ENCODE data around the gene TMC3. TPM values are rescaled to one million over a fixed set of nuclear protein-coding genes. Genes with fewer than 3 reads are reported as not detected.

The TMC3 gene
- total and polyA plus RNA-seq, 2 donors from 2014 or later = not detected

DNA sequence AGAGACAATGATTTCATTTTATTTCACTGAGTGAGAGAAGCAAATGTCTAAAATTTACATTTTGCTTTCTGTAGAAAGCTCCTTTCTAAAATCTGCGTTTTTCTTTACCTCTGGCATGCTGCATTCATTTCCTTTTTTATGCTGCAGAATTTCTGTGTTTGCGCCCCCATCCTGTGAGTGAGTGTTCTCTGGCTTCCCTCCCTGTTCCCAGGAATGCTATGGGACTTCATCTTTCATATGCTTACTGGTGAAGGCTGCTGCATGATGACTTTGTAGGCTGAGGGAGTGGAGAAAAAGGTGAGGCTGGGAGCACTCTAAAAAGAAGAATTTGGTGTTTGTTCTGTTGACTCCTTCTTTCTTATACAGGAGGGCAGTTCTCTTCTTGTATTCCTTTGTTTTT lies 7.7 kb upstream of the TMC3 start:
- no peaks in the 10 kb centered on the region for H3K27me3 ChIP-seq (ENCODE audit: control insufficient read depth, insufficient read depth, low read length)
- no peak overlapping the region for H3K4me3 ChIP-seq (ENCODE audit: low read length in 3 of 3)
- FAIRE-seq (no peak), DNase-seq (no peak)
- no peak overlapping the region for H3K9ac ChIP-seq (ENCODE audit: low read length in 3 of 3)
- H3K9me3 ChIP-seq (ENCODE audit: control insufficient read depth in 2 of 3, insufficient read depth in 1 of 3, low read length in 3 of 3) = no peaks in the 10 kb centered on the region
- no peaks in the 10 kb centered on the region for H3K4me1 ChIP-seq (ENCODE audit: control insufficient read depth in 2 of 3, insufficient read depth in 2 of 3, low read depth in 1 of 3, low read length in 3 of 3)
- intact Hi-C loops (cut with DNase I) = no loop called here
- H3K27ac ChIP-seq (ENCODE audit: low read depth in 2 of 2, low read length in 2 of 2) = no peak overlapping the region
- TF ChIP-seq, protein P1, sequence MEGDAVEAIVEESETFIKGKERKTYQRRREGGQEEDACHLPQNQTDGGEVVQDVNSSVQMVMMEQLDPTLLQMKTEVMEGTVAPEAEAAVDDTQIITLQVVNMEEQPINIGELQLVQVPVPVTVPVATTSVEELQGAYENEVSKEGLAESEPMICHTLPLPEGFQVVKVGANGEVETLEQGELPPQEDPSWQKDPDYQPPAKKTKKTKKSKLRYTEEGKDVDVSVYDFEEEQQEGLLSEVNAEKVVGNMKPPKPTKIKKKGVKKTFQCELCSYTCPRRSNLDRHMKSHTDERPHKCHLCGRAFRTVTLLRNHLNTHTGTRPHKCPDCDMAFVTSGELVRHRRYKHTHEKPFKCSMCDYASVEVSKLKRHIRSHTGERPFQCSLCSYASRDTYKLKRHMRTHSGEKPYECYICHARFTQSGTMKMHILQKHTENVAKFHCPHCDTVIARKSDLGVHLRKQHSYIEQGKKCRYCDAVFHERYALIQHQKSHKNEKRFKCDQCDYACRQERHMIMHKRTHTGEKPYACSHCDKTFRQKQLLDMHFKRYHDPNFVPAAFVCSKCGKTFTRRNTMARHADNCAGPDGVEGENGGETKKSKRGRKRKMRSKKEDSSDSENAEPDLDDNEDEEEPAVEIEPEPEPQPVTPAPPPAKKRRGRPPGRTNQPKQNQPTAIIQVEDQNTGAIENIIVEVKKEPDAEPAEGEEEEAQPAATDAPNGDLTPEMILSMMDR (IDR thresholded peaks at IDR 0.05; ENCODE audit: borderline replicate concordance, extremely low read depth, insufficient read depth) = no peak
- no peaks in the 10 kb centered on the region for H3K36me3 ChIP-seq (ENCODE audit: control insufficient read depth in 2 of 3, insufficient read depth in 3 of 3, low read length in 3 of 3)

DNA sequence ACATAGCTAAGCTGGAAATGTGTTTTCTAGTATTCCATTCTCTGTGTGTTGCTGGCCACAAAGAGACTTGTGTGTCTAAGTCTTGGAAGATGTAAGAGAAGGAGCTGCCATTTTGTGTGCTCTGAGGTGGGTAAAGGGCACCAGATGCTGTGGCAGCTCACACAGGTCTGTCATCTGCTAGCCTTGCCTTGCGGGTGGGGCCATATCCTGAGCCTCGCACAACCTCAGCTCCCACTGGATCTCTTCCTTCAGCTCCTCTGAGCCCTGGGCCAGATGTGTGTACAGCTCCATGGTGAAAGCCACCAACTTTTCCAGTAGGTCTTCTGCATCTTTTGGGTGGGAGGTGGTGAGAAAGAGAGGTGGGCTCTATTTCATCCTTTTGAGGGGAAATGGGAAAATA lies 6.7 kb upstream of the TMC3 start:
- TF ChIP-seq, protein P1 (IDR thresholded peaks at IDR 0.05; ENCODE audit: borderline replicate concordance, extremely low read depth, insufficient read depth) = no peak
- intact Hi-C loops (cut with DNase I) = no loop called here
- Histone ChIP-seq H3K9me3 (ENCODE audit: control insufficient read depth in 2 of 3, insufficient read depth in 1 of 3, low read length in 3 of 3) (no peaks in the 10 kb centered on the region), H3K4me3 (ENCODE audit: low read length in 3 of 3) (no peak overlapping the region), H3K4me1 (ENCODE audit: control insufficient read depth in 2 of 3, insufficient read depth in 2 of 3, low read depth in 1 of 3, low read length in 3 of 3) (no peaks in the 10 kb centered on the region), H3K9ac (ENCODE audit: low read length in 3 of 3) (no peak overlapping the region), H3K27ac (ENCODE audit: low read depth in 2 of 2, low read length in 2 of 2) (no peak overlapping the region), H3K36me3 (ENCODE audit: control insufficient read depth in 2 of 3, insufficient read depth in 3 of 3, low read length in 3 of 3) (no peaks in the 10 kb centered on the region), H3K27me3 (ENCODE audit: control insufficient read depth, insufficient read depth, low read length) (no peaks in the 10 kb centered on the region)
- DNase-seq = no peak
- no peak for FAIRE-seq

DNA sequence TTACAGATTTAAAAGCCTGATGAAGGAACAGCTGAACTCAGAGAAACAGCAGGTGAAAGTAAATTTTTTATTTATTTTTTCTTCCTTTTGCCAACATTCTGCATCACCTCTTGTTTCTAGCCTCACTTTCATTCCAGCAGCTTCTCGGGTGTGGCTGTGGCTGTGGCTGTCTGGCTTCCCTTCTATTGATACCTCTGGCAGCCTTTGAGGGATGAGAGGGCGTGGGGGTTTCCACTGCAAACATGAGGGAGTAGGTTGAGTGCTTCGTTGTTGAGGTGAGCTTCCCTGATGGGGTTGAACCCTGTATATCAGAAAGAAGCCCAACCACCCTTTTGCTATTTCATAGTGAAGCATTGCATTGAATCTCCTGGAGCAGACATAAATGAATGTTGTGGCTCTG lies 6.2 kb upstream of the TMC3 start:
- TF ChIP-seq, protein P1 (IDR thresholded peaks at IDR 0.05; ENCODE audit: borderline replicate concordance, extremely low read depth, insufficient read depth) = no peak
- Histone ChIP-seq H3K9me3 (ENCODE audit: control insufficient read depth in 2 of 3, insufficient read depth in 1 of 3, low read length in 3 of 3) (no peaks in the 10 kb centered on the region), H3K4me3 (ENCODE audit: low read length in 3 of 3) (no peak overlapping the region), H3K27me3 (ENCODE audit: control insufficient read depth, insufficient read depth, low read length) (no peaks in the 10 kb centered on the region), H3K4me1 (ENCODE audit: control insufficient read depth in 2 of 3, insufficient read depth in 2 of 3, low read depth in 1 of 3, low read length in 3 of 3) (no peaks in the 10 kb centered on the region), H3K27ac (ENCODE audit: low read depth in 2 of 2, low read length in 2 of 2) (no peak overlapping the region), H3K9ac (ENCODE audit: low read length in 3 of 3) (no peak overlapping the region), H3K36me3 (ENCODE audit: control insufficient read depth in 2 of 3, insufficient read depth in 3 of 3, low read length in 3 of 3) (no peaks in the 10 kb centered on the region)
- DNase-seq (no peak), FAIRE-seq (no peak)
- intact Hi-C loops (cut with DNase I) = no loop called here

DNA sequence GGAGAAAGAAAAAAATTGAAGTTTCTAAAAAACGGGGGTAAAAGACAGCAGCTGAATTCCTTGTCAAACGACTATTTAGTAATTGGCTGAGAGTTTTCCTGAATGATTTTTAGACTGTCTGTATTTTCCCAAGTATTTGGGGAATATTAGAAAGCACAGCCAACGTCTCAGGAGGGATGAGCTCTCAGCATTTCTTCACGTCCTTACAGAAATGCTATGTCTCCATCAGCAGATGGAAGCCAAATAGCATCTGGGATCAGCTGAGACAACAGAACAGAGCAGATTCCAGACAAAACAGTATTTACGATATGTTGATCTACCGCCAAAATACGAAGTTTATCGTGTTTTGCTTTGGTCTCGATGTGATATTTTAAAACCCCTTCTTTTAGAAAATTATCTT lies 5.3 kb upstream of the TMC3 start:
- DNase-seq (peak in 2 of 5 donors; percentile 4 to 36), FAIRE-seq (no peak)
- no peaks in the 10 kb centered on the region for H3K27me3 ChIP-seq (ENCODE audit: control insufficient read depth, insufficient read depth, low read length)
- H3K36me3 ChIP-seq (ENCODE audit: control insufficient read depth in 2 of 3, insufficient read depth in 3 of 3, low read length in 3 of 3) = no peaks in the 10 kb centered on the region
- intact Hi-C loops (cut with DNase I) = no loop called here
- no peak overlapping the region for H3K4me3 ChIP-seq (ENCODE audit: low read length in 3 of 3)
- no peaks in the 10 kb centered on the region for H3K4me1 ChIP-seq (ENCODE audit: control insufficient read depth in 2 of 3, insufficient read depth in 2 of 3, low read depth in 1 of 3, low read length in 3 of 3)
- H3K9me3 ChIP-seq (ENCODE audit: control insufficient read depth in 2 of 3, insufficient read depth in 1 of 3, low read length in 3 of 3) = no peaks in the 10 kb centered on the region
- no peak overlapping the region for H3K9ac ChIP-seq (ENCODE audit: low read length in 3 of 3)
- TF ChIP-seq, protein P1 (IDR thresholded peaks at IDR 0.05; ENCODE audit: borderline replicate concordance, extremely low read depth, insufficient read depth) = no peak
- no peak overlapping the region for H3K27ac ChIP-seq (ENCODE audit: low read depth in 2 of 2, low read length in 2 of 2)
